Keratinocyte (primary cell): ENCODE data around the gene ACTL7B. TPM values are rescaled to one million over a fixed set of nuclear protein-coding genes. Genes with fewer than 3 reads are reported as not detected.

Experiments
- DNase-seq: peaks from one replicate; pipeline ENCODE4 v3.0.0-alpha.2; 2011; ENCODE audit warnings: low read depth, missing footprints, low spot score
- FAIRE-seq: peaks from 2 replicates; lab custom pipeline; 2011; peaks lifted over from hg19 to GRCh38; lab: Jason Lieb, UNC
- H2AFZ ChIP-seq: 2 replicates; pipeline ENCODE4 v1.6.0; 2012; ENCODE audit warnings: low read length, control low read depth, inconsistent platforms; ENCODE audit not compliant: control insufficient read depth
- H3K27ac ChIP-seq: 2 replicates; pipeline ENCODE4 v1.5.1; 2011; ENCODE audit warnings: low read length; ENCODE audit not compliant: control insufficient read depth, insufficient read depth
- H3K27me3 ChIP-seq: 3 replicates; pipeline ENCODE4 v1.6.0; 2011; ENCODE audit warnings: low read length; ENCODE audit not compliant: control insufficient read depth, insufficient read depth; ENCODE audit errors: extremely low read depth
- H3K36me3 ChIP-seq, 2 experiments: 2 replicates in 1 of 2; 3 replicates in 1 of 2; pipeline ENCODE4 v1.5.1; 2011; ENCODE audit warnings: low read length in 2 of 2, mild to moderate bottlenecking in 1 of 2; ENCODE audit not compliant: control insufficient read depth in 2 of 2, insufficient read depth in 2 of 2; ENCODE audit errors: extremely low read depth in 1 of 2
- H3K4me1 ChIP-seq: 3 replicates; pipeline ENCODE4 v1.5.1; 2011; ENCODE audit warnings: low read length; ENCODE audit not compliant: control insufficient read depth, insufficient read depth; ENCODE audit errors: extremely low read depth
- H3K4me2 ChIP-seq: 3 replicates; pipeline ENCODE4 v1.6.0; 2011; ENCODE audit warnings: low read depth, low read length; ENCODE audit not compliant: control insufficient read depth, insufficient read depth; ENCODE audit errors: extremely low read depth
- H3K4me3 ChIP-seq, 3 experiments: fragments of 200-600 bp in 1 of 3; sonication (generic) in 1 of 3; 2 replicates in 2 of 3; 3 replicates in 1 of 3; pipeline ENCODE4 v1.5.1; 2011 to 2016; ENCODE audit warnings: low read length in 3 of 3, mild to moderate bottlenecking in 3 of 3, control low read depth in 2 of 3, inconsistent platforms in 1 of 3, low read depth in 1 of 3, mixed read lengths in 1 of 3, mixed run types in 1 of 3, moderate library complexity in 1 of 3; ENCODE audit not compliant: control insufficient read depth in 2 of 3, insufficient read depth in 2 of 3; ENCODE audit errors: extremely low read depth in 1 of 3
- H3K79me2 ChIP-seq: 2 replicates; pipeline ENCODE4 v1.6.0; 2012; ENCODE audit warnings: low read length; ENCODE audit not compliant: control insufficient read depth, insufficient read depth
- H3K9ac ChIP-seq: 3 replicates; pipeline ENCODE4 v1.6.0; 2011; ENCODE audit warnings: low read length; ENCODE audit not compliant: control insufficient read depth, insufficient read depth; ENCODE audit errors: extremely low read depth
- H3K9me1 ChIP-seq: 3 replicates; pipeline ENCODE4 v1.6.0; 2011; ENCODE audit warnings: low read length; ENCODE audit not compliant: control insufficient read depth, insufficient read depth; ENCODE audit errors: extremely low read depth
- H3K9me3 ChIP-seq: 2 replicates; pipeline ENCODE4 v1.5.1; 2012; ENCODE audit warnings: low read depth, low read length; ENCODE audit not compliant: control insufficient read depth
- H4K20me1 ChIP-seq: 3 replicates; pipeline ENCODE4 v1.6.0; 2011; ENCODE audit warnings: low read length; ENCODE audit not compliant: control insufficient read depth, insufficient read depth; ENCODE audit errors: extremely low read depth
- CTCF ChIP-seq, 3 experiments: IDR thresholded peaks in 1 of 3; conservative IDR thresholded peaks in 1 of 3; optimal IDR thresholded peaks in 1 of 3; 2 replicates in 2 of 3; 3 replicates in 1 of 3; pipeline versions ENCODE3 to v1.5.1; 2011; ENCODE audit warnings: low read length in 3 of 3, mild to moderate bottlenecking in 3 of 3, moderate library complexity in 2 of 3, control low read depth in 1 of 3, inconsistent platforms in 1 of 3; ENCODE audit not compliant: insufficient read depth in 2 of 3; ENCODE audit errors: extremely low read depth in 1 of 3
- EZH2 ChIP-seq: IDR thresholded peaks from one replicate; pipeline ENCODE4 v1.6.1; 2012; ENCODE audit warnings: inconsistent platforms, mild to moderate bottlenecking, low read length, moderate library complexity
- dilution Hi-C: fragments of 300-500 bp; cut with MboI; formaldehyde crosslinking; loops from one replicate; pipeline ENCODE4 v1.7.0; 2020; ENCODE audit warnings: low sequenced_read_pairs; ENCODE audit not compliant: extremely low pct_ligation_motif_present
- polyA plus RNA-seq, 5 experiments: library from polyadenylated mRNA; depleted of rRNA in 3 of 5; stranded (reverse) in 3 of 5; stranded (forward) in 1 of 5; unstranded in 1 of 5; fragments of >200 nt; gene quantifications; 1 replicate in 1 of 5; 2 replicates in 3 of 5; 3 replicates in 1 of 5; pipeline versions ENCODE4 v1.2.1 to v1.2.3, GENCODE V29; 2011 to 2012; ENCODE audit warnings: missing spikeins in 2 of 5, low read depth in 1 of 5, low replicate concordance in 1 of 5

Gene ACTL7B
- polyA plus RNA-seq, 1 donor (not counting 4 experiments of a cell fraction or from before 2014, with no cell fraction given): not detected

GRCh38 chr9:108863891-108864290 is 8.1 kb upstream of the ACTL7B start:
- H4K20me1 ChIP-seq: no peaks in the 10 kb centered on the region
- H3K27me3 ChIP-seq: no peaks in the 10 kb centered on the region
- H3K9me3 ChIP-seq: no peaks in the 10 kb centered on the region
- no peak for TF ChIP-seq EZH2
- no peak for TF ChIP-seq CTCF (optimal IDR thresholded peaks at IDR 0.05 in 1 of 3, IDR thresholded peaks at IDR 0.05 in 1 of 3, conservative IDR thresholded peaks at IDR 0.05 in 1 of 3; ENCODE audit: extremely low read depth in 1 of 3, insufficient read depth in 2 of 3, low read length in 3 of 3)
- no peak overlapping the region for H2AFZ ChIP-seq
- dilution Hi-C loops: no loop called here
- no peak overlapping the region for H3K4me3 ChIP-seq
- H3K27ac ChIP-seq: no peak overlapping the region
- no peaks in the 10 kb centered on the region for H3K79me2 ChIP-seq
- FAIRE-seq (no peak), DNase-seq (no peak)
- H3K9me1 ChIP-seq: no peaks in the 10 kb centered on the region
- peaks cover 0 to 5% of the 10 kb centered on the region in 2 experiments for H3K36me3 ChIP-seq
- no peak overlapping the region for H3K4me2 ChIP-seq
- H3K9ac ChIP-seq: no peak overlapping the region
- H3K4me1 ChIP-seq: peaks cover 24% of the 10 kb centered on the region

GRCh38 chr9:108861997-108862396 is 6.2 kb upstream of the ACTL7B start, which contains the start of gene ACTL7A:
Gene ACTL7A, plus strand, starts transcription at chr9:108862266. Its CDS starts 57 bp downstream, at chr9:108862323.
- H3K9me1 ChIP-seq: no peaks in the 10 kb centered on the region
- no peak for TF ChIP-seq CTCF (optimal IDR thresholded peaks at IDR 0.05 in 1 of 3, IDR thresholded peaks at IDR 0.05 in 1 of 3, conservative IDR thresholded peaks at IDR 0.05 in 1 of 3; ENCODE audit: extremely low read depth in 1 of 3, insufficient read depth in 2 of 3, low read length in 3 of 3)
- no peak for TF ChIP-seq EZH2
- H3K4me2 ChIP-seq: no peak within 1 kb of the TSS
- no peak for DNase-seq
- no peak within 1 kb of the TSS for H3K9ac ChIP-seq
- H3K4me1 ChIP-seq: peaks cover 19% of the 10 kb centered on the region
- FAIRE-seq: no peak
- H3K4me3 ChIP-seq: no peak within 1 kb of the TSS
- no peak within 1 kb of the TSS for H3K27ac ChIP-seq
- dilution Hi-C loops: no loop called here
- no peaks in the 10 kb centered on the region for H4K20me1 ChIP-seq
- no peaks in the 10 kb centered on the region for H3K79me2 ChIP-seq
- no peaks in the 10 kb centered on the region for H3K27me3 ChIP-seq
- H3K36me3 ChIP-seq: peaks cover 0 to 1% of the 10 kb centered on the region in 2 experiments
- no peak within 1 kb of the TSS for H2AFZ ChIP-seq
- no peaks in the 10 kb centered on the region for H3K9me3 ChIP-seq
